Nephron progenitor cell (in vitro differentiated cells): ENCODE results near the gene MRPL9.

Experiments
- DNase-seq: peaks from one replicate; pipeline ENCODE4 v3.0.0; 2021
- H3K27ac Mint-ChIP-seq: 2 replicates; pipeline ENCODE4 v1.8.0; 2021; ENCODE audit warnings: mild to moderate bottlenecking, moderate library complexity, mixed read lengths
- H3K27me3 Mint-ChIP-seq: 2 replicates; pipeline ENCODE4 v1.8.0; 2021; ENCODE audit warnings: mild to moderate bottlenecking, low read depth, mixed read lengths; ENCODE audit not compliant: poor library complexity
- H3K36me3 Mint-ChIP-seq: 2 replicates; pipeline ENCODE4 v1.8.0; 2021; ENCODE audit warnings: low read depth, mixed read lengths
- H3K4me1 Mint-ChIP-seq: 2 replicates; pipeline ENCODE4 v1.8.0; 2021; ENCODE audit warnings: mixed read lengths
- H3K4me3 Mint-ChIP-seq: 2 replicates; pipeline ENCODE4 v1.8.0; 2021; ENCODE audit warnings: mild to moderate bottlenecking, moderate library complexity, mixed read lengths
- H3K9me3 Mint-ChIP-seq: 2 replicates; pipeline ENCODE4 v1.8.0; 2021; ENCODE audit warnings: mild to moderate bottlenecking, moderate library complexity, mixed read lengths
- CTCF ChIP-seq: fragments of 200-600 bp; sonication (generic); IDR thresholded peaks from 2 replicates; pipeline ENCODE4 v1.5.0; 2021; ENCODE audit warnings: antibody characterized with exemption

The MRPL9 gene

GRCh38 chr1:151762941-151763921 lies at the start of gene MRPL9:
MRPL9 (minus strand) TSS chr1:151763496; CDS start chr1:151763479, 17 bp downstream.
- DNase-seq, result peak; percentile 85
- Mint-ChIP-seq H3K4me3 (peak within 1 kb of the TSS; percentile 92), H3K27me3 (peaks cover 6% of the 10 kb centered on the region), H3K36me3 (peaks cover 38% of the 10 kb centered on the region), H3K9me3 (no peaks in the 10 kb centered on the region), H3K4me1 (peaks cover 19% of the 10 kb centered on the region), H3K27ac (peak within 1 kb of the TSS; percentile 59)
- TF ChIP-seq CTCF, result no peak

GRCh38 chr1:151811181-151811580 lies 47.9 kb upstream of the MRPL9 start:
- no peaks in the 10 kb centered on the region for H3K9me3 Mint-ChIP-seq
- no peak overlapping the region for H3K27ac Mint-ChIP-seq
- no peak for DNase-seq
- no peaks in the 10 kb centered on the region for H3K36me3 Mint-ChIP-seq
- no peak for TF ChIP-seq CTCF
- no peak overlapping the region for H3K4me3 Mint-ChIP-seq
- H3K4me1 Mint-ChIP-seq, result peaks cover 27% of the 10 kb centered on the region
- peaks cover 34% of the 10 kb centered on the region for H3K27me3 Mint-ChIP-seq

GRCh38 chr1:151809985-151810556 lies 46.8 kb upstream of the MRPL9 start:
- TF ChIP-seq CTCF, result no peak
- Mint-ChIP-seq H3K27ac (no peak overlapping the region), H3K27me3 (peaks cover 45% of the 10 kb centered on the region), H3K4me3 (no peak overlapping the region), H3K9me3 (no peaks in the 10 kb centered on the region), H3K36me3 (no peaks in the 10 kb centered on the region), H3K4me1 (peaks cover 27% of the 10 kb centered on the region)
- no peak for DNase-seq

- TF ChIP-seq CTCF, result no peak
- H3K4me3 Mint-ChIP-seq, result no peak overlapping the region
- H3K27me3 Mint-ChIP-seq, result peaks cover 48% of the 10 kb centered on the region
- no peak for DNase-seq
- H3K9me3 Mint-ChIP-seq, result no peaks in the 10 kb centered on the region
- H3K4me1 Mint-ChIP-seq, result peaks cover 27% of the 10 kb centered on the region
- no peaks in the 10 kb centered on the region for H3K36me3 Mint-ChIP-seq
- H3K27ac Mint-ChIP-seq, result no peak overlapping the region
These were observed 46.1 kb upstream of the MRPL9 start for GRCh38 chr1:151809290-151809984.

- no peaks in the 10 kb centered on the region for H3K9me3 Mint-ChIP-seq
- H3K36me3 Mint-ChIP-seq, result no peaks in the 10 kb centered on the region
- TF ChIP-seq CTCF, result no peak
- H3K27me3 Mint-ChIP-seq, result peaks cover 56% of the 10 kb centered on the region
- H3K4me3 Mint-ChIP-seq, result no peak overlapping the region
- peaks cover 27% of the 10 kb centered on the region for H3K4me1 Mint-ChIP-seq
- H3K27ac Mint-ChIP-seq, result no peak overlapping the region
- DNase-seq, result no peak
These were observed 44.5 kb upstream of the MRPL9 start for GRCh38 chr1:151807766-151808165.
